ENCODE results near the gene GMIP.
"Not testable (repeated sequence)": the region's sequence is repeated elsewhere in the genome, so short reads cannot be mapped to it uniquely, and the experiment has no call there.

Gene GMIP

GRCh38 chr19:19633711-19634515 is 9.5 kb downstream of the GMIP start:
- DNase-seq, result no peak

- no peak for DNase-seq
Observed at GRCh38 chr19:19632661-19633060, 10.8 kb downstream of the GMIP start.

GRCh38 chr19:19631346-19631745 is 12.1 kb downstream of the GMIP start:
- DNase-seq, result no peak

GRCh38 chr19:19630426-19630825 is 13.0 kb downstream of the GMIP start:
- DNase-seq, result no peak

GRCh38 chr19:19630062-19630414 is 13.4 kb downstream of the GMIP start:
- no peak for DNase-seq

- DNase-seq, result no peak
Observed at GRCh38 chr19:19628501-19629134, 14.8 kb downstream of the GMIP start.

- DNase-seq, result no peak
Observed at GRCh38 chr19:19627621-19628500, 15.6 kb downstream of the GMIP start, which contains the start of gene LPAR2. LPAR2 (minus strand) TSS chr19:19628220; CDS start chr19:19627275, 945 bp downstream.

GRCh38 chr19:19626516-19627472 is 16.7 kb downstream of the GMIP start:
- no peak for DNase-seq

GRCh38 chr19:19624032-19624570 is 19.4 kb downstream of the GMIP start:
- DNase-seq, result no peak

- DNase-seq, result no peak
Observed at GRCh38 chr19:19623383-19623782, 20.1 kb downstream of the GMIP start.

GRCh38 chr19:19619849-19620210 is 23.6 kb downstream of the GMIP start:
- DNase-seq, result no peak

GRCh38 chr19:19619181-19619848 is 24.1 kb downstream of the GMIP start:
- no peak for DNase-seq

- peak; percentile 88 for DNase-seq
Observed at GRCh38 chr19:19618219-19619051, 25.0 kb downstream of the GMIP start, which contains the start of gene PBX4. PBX4 (minus strand) TSS chr19:19618687; CDS start chr19:19618629, 58 bp downstream.

GRCh38 chr19:19615086-19615485 is 28.4 kb downstream of the GMIP start:
- DNase-seq, result no peak

- no peak for DNase-seq
Observed at GRCh38 chr19:19613506-19613905, 30.0 kb downstream of the GMIP start.

GRCh38 chr19:19610376-19611202 is 32.9 kb downstream of the GMIP start:
- DNase-seq, result no peak

GRCh38 chr19:19606686-19607085 is 36.8 kb downstream of the GMIP start:
- not testable (repeated sequence) for DNase-seq

GRCh38 chr19:19606021-19606420 is 37.4 kb downstream of the GMIP start:
- DNase-seq, result no peak

- DNase-seq, result no peak
Observed at GRCh38 chr19:19602713-19603324, 40.6 kb downstream of the GMIP start.
